ENCODE measurements around the gene DCBLD1.

- no peak for TF ChIP-seq CTCF (conservative IDR thresholded peaks at IDR 0.05)
- TF ChIP-seq ZFX (IDR thresholded peaks at IDR 0.05): no peak
Measured at GRCh38 chr6:117495425-117495824, 13.0 kb downstream of the DCBLD1 start.

Data from C4-2B (cell line).